ENCODE measurements around the gene SRGAP1.
A peak's percentile ranks its signal among the peaks of the same experiment; 100 is the strongest.

Gene SRGAP1

GRCh38 chr12:63977441-63977840 lies 132.9 kb downstream of the SRGAP1 start:
- no peak for DNase-seq

DNA sequence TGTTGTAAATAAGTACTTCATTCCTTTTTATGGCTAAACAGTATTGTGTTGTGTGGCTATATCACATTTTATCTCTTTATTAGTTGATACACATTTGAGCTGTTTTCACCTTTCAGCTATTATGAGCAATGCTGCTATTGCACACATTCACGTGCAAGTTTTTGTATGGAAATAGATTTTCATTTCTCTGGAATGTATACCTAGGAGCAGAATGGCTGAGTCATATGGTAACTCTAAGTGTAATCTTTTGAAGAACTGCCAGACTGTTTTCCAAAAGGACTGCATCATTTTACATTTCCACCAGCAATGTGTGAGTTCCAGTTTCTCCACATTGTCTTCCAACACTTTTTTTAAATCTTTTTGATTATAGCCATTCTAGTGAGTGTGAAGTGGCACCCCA lies 134.0 kb downstream of the SRGAP1 start:
- DNase-seq, result no peak

DNA sequence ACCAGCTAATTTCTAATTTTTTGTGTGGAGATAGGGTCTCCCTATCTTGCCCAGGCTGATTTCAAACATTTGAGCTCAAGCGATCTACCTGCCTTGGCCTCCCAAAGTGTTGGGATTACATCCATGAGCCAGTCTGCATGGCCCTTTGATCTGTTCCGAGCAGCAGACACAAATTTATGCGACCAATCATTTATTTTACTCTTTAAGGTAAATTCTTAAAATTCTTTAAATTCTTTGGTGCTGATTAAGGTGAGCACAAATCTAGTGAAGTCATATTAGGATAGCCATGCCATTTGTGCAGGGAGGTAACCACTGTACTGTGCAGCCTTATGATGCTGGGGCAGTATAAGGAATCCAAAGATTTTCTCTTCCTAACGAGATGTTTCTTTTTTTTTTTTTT lies 135.7 kb downstream of the SRGAP1 start:
- DNase-seq, result no peak

- no peak for DNase-seq
Observed at GRCh38 chr12:63981343-63981742, 136.8 kb downstream of the SRGAP1 start.

DNA sequence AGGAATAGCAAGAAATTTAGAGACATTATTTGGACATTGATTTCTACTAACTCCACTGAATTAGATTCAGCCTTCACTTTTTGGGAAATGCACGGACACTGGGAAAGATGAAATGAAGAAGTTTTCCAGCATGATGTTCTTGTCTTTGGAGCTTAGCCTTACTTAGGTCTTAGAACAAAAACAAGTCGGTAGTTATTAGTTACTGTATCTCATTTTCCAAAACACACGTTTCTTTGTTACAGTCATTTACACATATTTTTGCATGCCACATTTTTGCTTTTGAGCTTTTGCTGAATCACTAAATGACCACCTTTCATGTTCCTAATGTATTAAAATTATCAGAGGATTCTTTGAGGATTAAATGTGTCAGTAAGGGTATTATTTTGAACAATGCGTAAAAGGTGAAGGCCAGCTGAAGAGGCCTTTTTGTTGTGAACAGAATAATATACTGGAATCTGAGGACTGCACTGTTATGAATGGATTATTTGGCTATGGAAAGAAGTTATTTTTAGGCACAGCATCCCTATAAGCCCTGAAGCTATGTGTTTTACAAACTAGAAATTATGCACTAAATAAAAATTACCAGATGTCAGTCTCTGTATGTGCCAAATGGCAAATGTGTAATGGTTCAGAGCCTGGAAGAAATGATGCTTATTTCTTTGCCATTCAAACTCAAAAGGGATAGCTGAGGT lies 138.2 kb downstream of the SRGAP1 start:
- no peak for DNase-seq

DNA sequence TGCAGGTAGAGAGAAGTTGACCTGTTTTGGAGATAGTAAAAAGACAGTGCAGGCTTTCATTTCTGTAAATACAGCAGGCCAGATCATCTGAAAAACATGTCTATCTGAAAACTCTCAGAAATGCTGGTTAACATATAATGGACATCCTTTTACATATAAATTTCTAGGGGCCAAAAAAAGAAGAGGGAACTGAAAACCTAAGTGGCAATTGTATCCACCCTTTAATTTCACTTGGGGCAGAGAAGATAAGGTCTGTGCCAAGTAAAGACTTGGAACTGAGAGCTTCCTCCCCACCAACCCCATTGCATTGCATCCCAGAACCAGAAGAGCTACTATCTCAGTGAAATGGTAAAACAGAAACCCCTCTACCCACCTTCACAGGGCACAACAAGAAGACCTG lies 141.0 kb downstream of the SRGAP1 start:
- no peak for DNase-seq

DNA sequence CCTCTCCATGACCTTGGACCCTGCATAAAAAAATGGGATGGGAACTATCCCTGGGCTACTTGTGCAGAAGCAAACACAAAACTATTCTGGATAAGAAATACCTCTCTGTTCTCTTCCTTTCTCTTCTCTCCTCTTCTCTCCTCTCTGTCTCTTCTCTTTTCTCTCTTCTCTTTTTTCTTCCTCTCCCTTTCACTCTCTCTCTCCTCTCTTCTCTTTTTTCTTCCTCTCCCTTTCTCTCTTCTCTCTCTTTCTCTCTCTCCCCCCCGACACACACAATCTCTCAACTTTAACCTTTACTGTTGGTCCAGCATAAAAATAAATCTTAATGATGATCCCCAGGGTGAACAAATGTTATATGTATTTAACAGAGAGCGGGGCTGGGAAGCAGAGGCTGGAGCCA lies 141.4 kb downstream of the SRGAP1 start:
- DNase-seq, result no peak

DNA sequence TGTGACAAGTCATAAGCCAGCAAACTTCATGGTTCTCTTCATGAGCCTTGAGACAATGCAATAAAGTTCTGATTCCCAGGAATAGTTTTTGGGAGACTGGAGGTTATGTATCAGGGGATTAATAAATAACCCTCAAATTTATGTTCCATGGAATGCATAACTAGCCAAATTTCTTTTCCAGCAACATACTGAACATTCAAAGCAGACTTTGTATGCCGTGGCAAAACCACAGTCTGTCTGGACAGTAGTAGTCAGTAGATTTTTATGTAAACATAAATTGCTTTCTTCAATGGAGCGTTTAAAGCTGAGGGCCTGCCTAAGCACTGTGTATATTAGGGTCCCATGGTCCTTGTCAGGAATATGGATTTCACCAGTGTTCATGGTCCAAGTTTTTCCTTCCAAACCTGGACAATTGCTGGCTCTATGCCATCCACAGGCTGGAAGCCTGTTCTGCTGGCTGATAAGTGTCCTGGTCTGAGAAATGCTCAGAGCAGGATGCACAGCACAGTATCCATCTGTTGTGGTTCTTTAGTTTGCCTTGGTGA lies 144.9 kb downstream of the SRGAP1 start:
- DNase-seq, result no peak

GRCh38 chr12:63990828-63991547 lies 146.5 kb downstream of the SRGAP1 start:
- DNase-seq, result no peak

- DNase-seq, result no peak
Observed at GRCh38 chr12:63994704-63995103, 150.2 kb downstream of the SRGAP1 start.

GRCh38 chr12:63995512-63995911 lies 151.0 kb downstream of the SRGAP1 start:
- no peak for DNase-seq

DNA sequence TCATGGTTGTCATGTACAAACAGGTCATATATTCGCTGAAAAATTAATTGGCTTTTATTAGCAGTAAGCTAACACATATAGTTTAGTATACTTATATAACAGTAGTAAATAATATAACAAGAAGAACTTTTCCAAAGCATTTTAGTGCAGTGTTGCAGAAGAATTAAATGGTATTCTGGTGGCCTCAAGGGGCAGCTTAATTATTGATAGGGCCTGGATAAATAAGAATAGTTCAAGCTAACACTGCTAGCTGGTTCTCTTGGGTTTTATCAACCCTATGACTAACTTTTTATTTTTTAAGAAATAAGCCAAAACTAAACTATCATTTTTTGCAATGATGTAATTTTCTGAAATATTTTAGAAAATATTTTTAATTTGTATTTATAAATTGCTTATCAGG lies 152.1 kb downstream of the SRGAP1 start:
- DNase-seq, result no peak

DNA sequence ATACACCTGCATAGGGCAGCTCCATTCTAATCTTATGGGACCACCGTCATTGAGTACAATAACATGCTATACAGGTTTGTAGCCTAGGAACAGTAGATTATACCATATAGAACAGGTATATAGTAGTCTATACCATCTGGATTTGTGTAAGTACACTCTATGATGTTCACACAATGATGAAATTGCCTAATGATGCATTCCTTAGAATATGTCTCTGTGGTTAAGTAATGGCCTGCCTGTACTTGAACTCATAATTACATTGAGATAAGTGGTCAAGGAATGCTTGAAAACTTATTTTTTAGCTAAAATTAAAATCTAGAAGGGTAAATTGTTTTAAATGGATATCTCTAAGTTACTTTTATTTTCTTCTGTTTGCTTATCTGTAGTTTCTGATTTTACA lies 152.7 kb downstream of the SRGAP1 start:
- DNase-seq, result no peak

- DNase-seq, result no peak
Observed at GRCh38 chr12:63998584-63998983, 154.1 kb downstream of the SRGAP1 start.

DNA sequence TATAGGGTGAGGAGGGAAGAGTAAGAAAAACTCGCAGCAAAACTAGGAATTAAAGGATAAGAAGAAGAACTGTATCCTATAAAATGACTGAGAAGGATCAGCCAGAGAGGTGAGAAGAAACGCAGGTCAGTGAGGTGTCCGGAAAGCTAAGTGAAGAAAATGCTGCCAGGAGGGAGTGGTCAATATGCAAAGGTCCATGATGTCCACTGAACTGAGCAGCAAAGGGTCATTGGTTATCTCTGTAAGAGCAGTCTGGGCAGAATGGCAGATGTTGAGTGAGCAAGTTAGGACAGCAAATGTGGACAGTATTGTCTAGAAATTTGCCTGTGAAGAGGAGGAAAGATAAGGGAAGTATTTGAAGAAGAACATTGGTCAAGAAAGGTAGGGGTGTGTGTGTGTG lies 155.4 kb downstream of the SRGAP1 start:
- no peak for DNase-seq

DNA sequence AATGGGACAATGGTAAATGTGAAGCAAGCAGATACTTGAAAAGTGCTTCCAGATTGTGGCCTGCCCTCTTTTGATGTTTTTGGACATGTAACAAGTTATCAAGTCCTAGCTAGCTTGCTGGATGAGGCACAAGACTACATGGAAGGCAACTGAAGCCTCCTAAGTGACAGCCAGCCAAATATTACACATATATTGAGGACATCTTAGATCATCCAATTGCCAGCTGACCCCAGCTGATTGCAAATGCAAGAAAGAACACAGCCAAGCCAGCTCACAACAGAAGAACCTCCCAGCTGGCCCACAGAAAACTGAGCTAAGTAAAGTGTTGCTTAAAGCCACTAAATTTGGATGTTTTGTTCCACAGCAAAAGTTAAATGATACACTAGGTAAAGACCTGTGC lies 156.9 kb downstream of the SRGAP1 start:
- no peak for DNase-seq

- DNase-seq, result no peak
Observed at GRCh38 chr12:64004641-64005040, 160.1 kb downstream of the SRGAP1 start.

GRCh38 chr12:64006211-64006825 lies 161.8 kb downstream of the SRGAP1 start:
- DNase-seq, result peak; percentile 78

- DNase-seq, result peak; percentile 2
Observed at GRCh38 chr12:64007853-64008252, 163.4 kb downstream of the SRGAP1 start.

GRCh38 chr12:64008596-64008995 lies 164.1 kb downstream of the SRGAP1 start:
- no peak for DNase-seq

DNA sequence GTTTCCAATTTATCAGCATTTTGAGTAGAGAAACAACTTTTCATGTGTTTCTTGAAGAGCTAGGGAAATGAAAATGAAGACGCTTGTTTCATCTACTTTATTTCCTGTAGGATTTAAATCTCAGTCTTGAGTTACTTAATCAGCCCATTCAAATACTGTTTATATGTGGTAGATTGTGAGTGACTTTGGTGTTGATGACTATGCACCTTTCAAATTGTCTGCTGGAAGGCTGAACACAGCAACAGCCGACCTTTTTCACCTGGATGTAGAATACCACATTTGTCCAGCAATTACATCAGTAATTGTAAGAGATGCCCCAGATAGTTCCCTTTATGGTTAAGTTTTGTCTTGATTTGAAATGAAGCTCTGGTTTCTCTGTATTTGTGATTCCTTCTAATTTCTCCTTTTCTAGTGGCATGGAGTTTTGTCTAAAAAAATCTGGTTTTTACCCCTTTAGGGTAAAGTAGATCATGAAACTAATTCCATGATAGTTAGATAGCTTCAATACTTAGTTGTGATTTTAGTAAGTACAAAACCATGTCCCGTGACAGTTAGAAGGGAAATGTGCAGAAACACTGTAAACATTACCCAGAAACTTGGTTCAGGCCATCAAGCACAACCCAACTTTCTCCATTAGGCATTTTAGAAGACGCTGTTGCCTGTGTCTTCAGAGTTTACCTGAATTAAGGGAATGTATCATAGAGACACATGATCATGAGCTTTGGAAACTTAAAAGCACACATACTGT lies 165.0 kb downstream of the SRGAP1 start:
- DNase-seq, result no peak

DNA sequence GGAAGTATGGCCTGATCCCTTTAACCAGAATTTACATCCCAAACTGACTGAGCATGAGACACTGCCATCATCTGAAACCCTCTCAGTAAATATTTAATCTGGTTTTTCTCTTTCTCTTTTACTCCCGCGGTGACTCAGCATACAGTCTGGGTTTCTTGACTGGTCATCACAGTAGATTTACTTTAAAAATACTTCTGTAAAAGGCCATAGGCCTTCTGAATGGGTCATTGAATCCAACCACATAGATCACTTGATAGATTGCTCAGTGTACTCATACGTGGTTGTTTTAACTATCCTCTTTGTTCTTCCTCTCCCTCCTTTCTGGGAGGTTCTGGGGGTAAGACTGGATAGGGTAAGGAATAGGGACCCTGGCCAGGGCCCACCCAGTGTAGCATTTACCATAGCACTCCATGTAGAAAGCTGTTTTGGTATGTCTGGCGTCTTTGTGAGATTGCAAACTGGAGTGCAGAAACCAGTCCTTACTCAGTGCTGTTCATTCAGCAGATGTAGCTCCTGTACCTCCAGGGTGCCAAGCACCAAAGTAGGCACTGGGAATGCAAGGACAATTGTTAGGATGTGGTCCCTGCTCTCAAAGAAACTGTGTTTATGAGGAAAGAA lies 165.7 kb downstream of the SRGAP1 start:
- DNase-seq, result no peak

DNA sequence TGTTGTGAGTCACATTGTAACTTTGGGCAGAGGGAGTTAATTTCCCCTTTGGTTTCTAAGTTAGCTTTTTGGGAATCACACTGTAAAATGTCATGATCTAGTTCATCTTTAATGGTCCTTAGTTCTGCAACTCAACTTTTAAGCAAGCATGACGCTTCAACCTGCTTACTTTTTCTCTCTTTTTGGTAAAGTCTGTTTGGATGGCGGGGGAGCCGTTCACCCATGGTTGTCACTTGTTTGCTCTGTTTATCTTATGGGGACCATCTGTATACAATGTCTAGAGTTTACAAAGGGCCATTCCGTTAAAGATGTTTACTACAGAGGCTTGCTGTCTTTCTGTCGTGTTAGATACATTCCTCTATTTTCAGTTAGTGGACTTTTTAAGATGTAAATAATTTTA lies 172.0 kb downstream of the SRGAP1 start:
- no peak for DNase-seq

Data from NCI-H82 (cell line).